Ishikawa (cell line): ENCODE data around the gene EPHB1.

Experiments
- CEBPB ChIP-seq: IDR thresholded peaks from 2 replicates; pipeline ENCODE4 v1.6.1; 2012
- CREB1 ChIP-seq: IDR thresholded peaks from 2 replicates; pipeline ENCODE4 v1.6.1; 2012; ENCODE audit warnings: low read depth
- EGR1 ChIP-seq: IDR thresholded peaks from 2 replicates; pipeline ENCODE4 v1.6.1; 2012
- EP300 ChIP-seq: IDR thresholded peaks from 2 replicates; pipeline ENCODE4 v1.6.1; 2012; ENCODE audit warnings: borderline replicate concordance
- FOXM1 ChIP-seq: IDR thresholded peaks from 2 replicates; pipeline ENCODE4 v1.6.1; 2012; ENCODE audit warnings: low read depth, borderline replicate concordance
- MAX ChIP-seq: IDR thresholded peaks from 2 replicates; pipeline ENCODE4 v1.6.1; 2012
- NFIC ChIP-seq: IDR thresholded peaks from 2 replicates; pipeline ENCODE4 v1.6.1; 2012
- RAD21 ChIP-seq: IDR thresholded peaks from 2 replicates; pipeline ENCODE4 v1.6.1; 2012; ENCODE audit warnings: low read depth
- REST ChIP-seq: IDR thresholded peaks from 2 replicates; pipeline ENCODE4 v1.6.1; 2012; ENCODE audit warnings: low read depth, mild to moderate bottlenecking
- TAF1 ChIP-seq: IDR thresholded peaks from 2 replicates; pipeline ENCODE4 v1.6.1; 2012; ENCODE audit warnings: low read depth, mild to moderate bottlenecking
- TCF12 ChIP-seq: IDR thresholded peaks from 2 replicates; pipeline ENCODE4 v1.6.1; 2012; ENCODE audit warnings: low read depth
- TEAD4 ChIP-seq: IDR thresholded peaks from 2 replicates; pipeline ENCODE4 v1.6.1; 2012
- USF1 ChIP-seq: IDR thresholded peaks from 2 replicates; pipeline ENCODE4 v1.6.1; 2012
- YY1 ChIP-seq: IDR thresholded peaks from 2 replicates; pipeline ENCODE4 v1.6.1; 2012; ENCODE audit warnings: low read depth
- ZBTB7A ChIP-seq: IDR thresholded peaks from 2 replicates; pipeline ENCODE4 v1.6.1; 2012; ENCODE audit warnings: low read depth

The EPHB1 gene

GRCh38 chr3:134934933-134935332, 139.9 kb downstream of the EPHB1 start:
- TF ChIP-seq TAF1, result no peak

GRCh38 chr3:134937256-134938028, 142.4 kb downstream of the EPHB1 start:
- TF ChIP-seq NFIC, result no peak
- TF ChIP-seq EP300, result no peak
- no peak for TF ChIP-seq CREB1
- TF ChIP-seq TCF12, result no peak
- TF ChIP-seq USF1, result no peak
- TF ChIP-seq MAX, result no peak

GRCh38 chr3:134938029-134938525, 143.0 kb downstream of the EPHB1 start:
- no peak for TF ChIP-seq MAX
- TF ChIP-seq CEBPB, result no peak
- TF ChIP-seq ZBTB7A, result no peak
- TF ChIP-seq TCF12, result no peak
- TF ChIP-seq TEAD4, result no peak
- TF ChIP-seq FOXM1, result no peak
- TF ChIP-seq RAD21, result no peak

GRCh38 chr3:134939978-134940377, 144.9 kb downstream of the EPHB1 start:
- TF ChIP-seq CREB1, result no peak
- no peak for TF ChIP-seq USF1
- no peak for TF ChIP-seq MAX
- TF ChIP-seq RAD21, result no peak
- TF ChIP-seq EGR1, result no peak
- no peak for TF ChIP-seq TCF12
- no peak for TF ChIP-seq NFIC
- no peak for TF ChIP-seq TEAD4
- TF ChIP-seq CEBPB, result no peak
- no peak for TF ChIP-seq REST
- TF ChIP-seq YY1, result no peak
- TF ChIP-seq ZBTB7A, result no peak
- no peak for TF ChIP-seq TAF1

- TF ChIP-seq ZBTB7A (no peak), RAD21 (no peak), CEBPB (no peak), MAX (no peak), EGR1 (no peak), TEAD4 (no peak), TAF1 (no peak), FOXM1 (no peak), YY1 (no peak), REST (no peak), TCF12 (no peak), CREB1 (no peak), NFIC (no peak), EP300 (no peak), USF1 (no peak)
Observed at GRCh38 chr3:134941820-134942219, 146.8 kb downstream of the EPHB1 start.
